BE2C (cell line): ENCODE results near the gene GFOD1.

Source experiments
- DNase-seq: peaks from one replicate; pipeline ENCODE4 v3.0.0-alpha.2; 2020
- H3K27me3 ChIP-seq: fragments of 250-450 bp; sonication (Bioruptor Pico); 2 replicates; pipeline ENCODE4 v1.5.1; 2020; ENCODE audit warnings: mild to moderate bottlenecking
- H3K36me3 ChIP-seq: fragments of 250-450 bp; sonication (Bioruptor Pico); 2 replicates; pipeline ENCODE4 v1.5.1; 2020; ENCODE audit warnings: mild to moderate bottlenecking
- H3K4me1 ChIP-seq: fragments of 250-450 bp; sonication (Bioruptor Pico); 2 replicates; pipeline ENCODE4 v1.5.1; 2020
- H3K4me3 ChIP-seq: 2 replicates; pipeline ENCODE4 v1.5.1; 2011; ENCODE audit warnings: low read depth, low read length
- H3K9me3 ChIP-seq: fragments of 250-450 bp; sonication (Bioruptor Pico); 2 replicates; pipeline ENCODE4 v1.5.1; 2020
- CTCF ChIP-seq: IDR thresholded peaks from 2 replicates; pipeline ENCODE4 v1.5.1; 2012; ENCODE audit warnings: mild to moderate bottlenecking, low read depth, low read length

GFOD1 gene

GRCh38 chr6:13431059-13431656 is 56.2 kb downstream of the GFOD1 start:
- no peak for DNase-seq
- Histone ChIP-seq H3K9me3 (no peaks in the 10 kb centered on the region), H3K4me1 (no peaks in the 10 kb centered on the region), H3K4me3 (no peak overlapping the region), H3K36me3 (no peaks in the 10 kb centered on the region), H3K27me3 (no peaks in the 10 kb centered on the region)
- no peak for TF ChIP-seq CTCF

GRCh38 chr6:13429406-13429753 is 58.0 kb downstream of the GFOD1 start:
- no peak for TF ChIP-seq CTCF
- no peaks in the 10 kb centered on the region for H3K4me1 ChIP-seq
- DNase-seq, result no peak
- H3K9me3 ChIP-seq, result no peaks in the 10 kb centered on the region
- H3K27me3 ChIP-seq, result no peaks in the 10 kb centered on the region
- no peaks in the 10 kb centered on the region for H3K36me3 ChIP-seq
- H3K4me3 ChIP-seq, result no peak overlapping the region

GRCh38 chr6:13428583-13429405 is 58.6 kb downstream of the GFOD1 start:
- Histone ChIP-seq H3K36me3 (no peaks in the 10 kb centered on the region), H3K4me3 (no peak overlapping the region), H3K27me3 (no peaks in the 10 kb centered on the region), H3K4me1 (no peaks in the 10 kb centered on the region), H3K9me3 (no peaks in the 10 kb centered on the region)
- no peak for DNase-seq
- 0 out of 2 replicates have a peak, but pooled peaks have one; percentile 2 for TF ChIP-seq CTCF

- DNase-seq, result no peak
- no peak for TF ChIP-seq CTCF
- no peak overlapping the region for H3K4me3 ChIP-seq
- no peaks in the 10 kb centered on the region for H3K4me1 ChIP-seq
- no peaks in the 10 kb centered on the region for H3K27me3 ChIP-seq
- H3K9me3 ChIP-seq, result no peaks in the 10 kb centered on the region
- H3K36me3 ChIP-seq, result no peaks in the 10 kb centered on the region
Observed at GRCh38 chr6:13427801-13428582, 59.4 kb downstream of the GFOD1 start.

GRCh38 chr6:13427316-13427715 is 60.1 kb downstream of the GFOD1 start:
- Histone ChIP-seq H3K27me3 (no peaks in the 10 kb centered on the region), H3K4me1 (no peaks in the 10 kb centered on the region), H3K9me3 (no peaks in the 10 kb centered on the region), H3K36me3 (no peaks in the 10 kb centered on the region), H3K4me3 (no peak overlapping the region)
- TF ChIP-seq CTCF, result no peak
- DNase-seq, result no peak
